Heart right ventricle (tissue), 16 donors: Measurements from ENCODE around the gene RAET1L. TPM values are rescaled to one million over a fixed set of nuclear protein-coding genes. Genes with fewer than 3 reads are reported as not detected.
"Not testable (repeated sequence)": the region's sequence is repeated elsewhere in the genome, so short reads cannot be mapped to it uniquely, and the experiment has no call there.

Experiments used
- ATAC-seq, 8 donors: fragments of 200-7000 bp; cut with Tn5 transposase; one replicate each; pipeline ENCODE4 v1.9.1; 2020; ENCODE audit warnings: mild to moderate bottlenecking in 8 of 8, moderate library complexity in 8 of 8, moderate number of reproducible peaks in 1 of 8
- DNase-seq, 2 donors: peaks; one replicate each; pipeline ENCODE4 v3.0.0-alpha.2; 2020
- H3K27ac ChIP-seq, 10 donors: fragments of 200-600 bp; sonication (generic) in 2 of 10; one replicate each; pipeline versions ENCODE4 v1.5.0 to v1.8.0; 2020 to 2022; ENCODE audit warnings: mild to moderate bottlenecking in 3 of 10
- H3K27me3 ChIP-seq, 7 donors: fragments of 200-600 bp; one replicate each; pipeline ENCODE4 v1.8.0; 2021 to 2022; ENCODE audit warnings: mild to moderate bottlenecking in 2 of 7
- H3K36me3 ChIP-seq, 9 donors: fragments of 200-600 bp; sonication (generic) in 1 of 9; one replicate each; pipeline versions ENCODE4 v1.5.0 to v1.8.0; 2020 to 2022; ENCODE audit warnings: mild to moderate bottlenecking in 2 of 9
- H3K4me1 ChIP-seq, 9 donors: fragments of 200-600 bp; sonication (generic) in 1 of 9; one replicate each; pipeline versions ENCODE4 v1.5.0 to v1.8.0; 2020 to 2022; ENCODE audit warnings: mild to moderate bottlenecking in 4 of 9
- H3K4me3 ChIP-seq, 10 donors: fragments of 200-600 bp; sonication (generic) in 2 of 10; one replicate each; pipeline versions ENCODE4 v1.5.0 to v1.8.0; 2020 to 2022; ENCODE audit warnings: mild to moderate bottlenecking in 7 of 10, moderate library complexity in 2 of 10
- H3K9me3 ChIP-seq, 11 donors: fragments of 200-600 bp in 10 of 11; sonication (generic) in 2 of 11; one replicate each; pipeline versions ENCODE4 v1.5.0 to v1.8.0; 2013 to 2022; ENCODE audit warnings: mild to moderate bottlenecking in 2 of 11, control low read depth in 1 of 11, moderate library complexity in 1 of 11
- WGBS, 2 donors: extraction: QIAGEN DNeasy Blood & Tissue Kit; methylation state at CpG; one replicate each; pipeline ENCODE4 v1.1.7; 2013; ENCODE audit warnings: inconsistent platforms in 1 of 2; 5-methylcytosine and 5-hydroxymethylcytosine counted together
- intact Hi-C, 10 donors: fragments of 100-400 bp; cut with DNase I; formaldehyde crosslinking; loops; one replicate each; pipeline versions ENCODE4 v1.11.1 to v1.14.2; 2022
- polyA plus RNA-seq, 2 donors: library from polyadenylated mRNA; stranded (reverse); fragments of 200-250 nt; gene quantifications; one replicate each; pipeline ENCODE4 v1.2.3, GENCODE V29; 2013
- total RNA-seq, 10 donors: library from RNA; stranded (reverse); fragmentation: NEBNext Ultra II Directional in 3 of 10; extraction: Animal tissue kit (Norgen Biotek cat#: 25700) in 3 of 10; gene quantifications; one replicate each; pipeline versions ENCODE4 v1.2.1 to v1.2.4, GENCODE V29; 2021 to 2023
- TF ChIP-seq, protein P1 (sequence below), 9 donors: fragments of 200-600 bp; sonication (generic) in 2 of 9; IDR thresholded peaks; one replicate each; pipeline versions ENCODE4 v1.5.0 to v1.8.0; 2021 to 2022; ENCODE audit warnings: antibody characterized with exemption in 9 of 9, mild to moderate bottlenecking in 5 of 9, moderate library complexity in 1 of 9
- donor health status: Arrhythmogenic right ventricular cardiomyopathy.
- donor health status: ischemic (EF 13 %, LVEDD 7.1; RV severe dilation, severe dysfunction).
- donor health status: healthy with polysubstance abuse.
- donor health status: DM: no; HTN: yes; CAD: no.
- donor health status: DM: no; HTN: no; CAD: no.
- donor health status: ischemic (EF 25% LVEDD 6.9; RV normal size, moderate dysfunction).
- donor health status: ischemic (EF 25% LVEDD 5.7; RV mildly dilated, moderate dysfunction).
- donor health status: healthy.
- donor health status: DM: yes; HTN: yes; CAD: no.
- donor health status: Ischemic cardiomyopathy.
- donor health status: ischemic (EF 35%, LVEDD 5.7; RV mildly dilated, moderate dysfunction).
- donor health status: nonischemic (EF 11% LVEDD 7.7; RV severe dilation, severe dysfunction).
- donor health status: DM: yes; HTN: yes; CAD: no.
- donor health status: PGD.
- donor health status: ischemic (EF 29% LVEDD 5.4; RV normal size, mild dysfunction).
- donor health status: nonischemic (EF 23%, LVEDD 6.1; RV moderate dilation, normal function).

RAET1L gene
- total and polyA plus RNA-seq, 12 donors: 0.03 TPM; not detected in 11

DNA sequence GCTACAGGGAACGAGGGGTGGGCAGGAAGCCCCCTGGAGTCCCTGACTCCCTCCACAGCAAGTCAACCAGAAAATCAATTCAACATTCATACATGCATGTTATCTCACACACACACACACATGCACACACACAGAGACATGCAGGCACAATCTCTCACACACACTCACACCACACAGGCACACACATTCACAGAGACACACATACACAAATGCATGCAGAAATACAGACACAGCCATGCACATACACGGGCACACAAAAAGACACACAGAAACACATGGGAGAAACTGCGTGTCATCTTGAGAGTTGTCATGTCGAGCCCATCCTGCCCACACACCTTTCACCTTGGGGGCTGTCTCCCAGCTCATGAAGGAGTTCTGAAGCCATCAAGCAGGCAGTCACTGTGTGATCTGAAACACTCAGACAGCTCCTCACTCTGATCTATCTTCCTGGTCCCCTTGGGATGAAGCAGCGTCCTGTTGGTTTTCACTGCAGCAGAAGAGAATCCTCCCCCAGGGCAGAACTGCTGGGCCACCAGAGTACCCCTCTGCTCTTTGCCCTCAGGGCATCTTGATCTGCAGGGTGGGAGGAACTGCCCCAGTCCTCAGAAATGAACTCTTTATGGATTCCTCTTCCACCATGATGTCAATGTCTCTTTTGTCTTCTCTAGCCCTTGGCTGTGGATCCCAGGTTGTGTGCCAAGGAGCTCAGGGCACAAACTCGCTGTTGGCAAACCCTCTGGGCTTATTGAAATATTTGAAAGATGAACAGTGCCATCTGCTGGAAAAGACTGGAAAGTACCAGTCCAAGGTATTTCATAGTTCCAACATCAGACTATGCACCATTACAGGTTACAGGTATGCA is 8.8 kb downstream of the RAET1L start:
- intact Hi-C loops: loop anchor here in 9 of 10 donors (1.0 to 10.0 kb wide), 6 partner anchors 82 to 184 kb away; no protein-coding TSS in a partner anchor
- ATAC-seq: peak in 7 of 8 donors; percentile 71 to 85 (median 83)
- 22 to 24% methylated on average over 6 of the region's 6 CpGs for WGBS, 2 donors
- Histone ChIP-seq H3K4me3 (no peak overlapping the region), H3K9me3 (no peaks in the 10 kb centered on the region), H3K36me3 (no peaks in the 10 kb centered on the region), H3K27me3 (peaks cover 16 to 82% (median 72%) of the 10 kb centered on the region in 7 donors), H3K4me1 (peaks cover 0 to 10% (median 0%) of the 10 kb centered on the region in 9 donors), H3K27ac (no peak overlapping the region)
- DNase-seq: peak in 1 of 2 donors; percentile 68
- TF ChIP-seq, protein P1, sequence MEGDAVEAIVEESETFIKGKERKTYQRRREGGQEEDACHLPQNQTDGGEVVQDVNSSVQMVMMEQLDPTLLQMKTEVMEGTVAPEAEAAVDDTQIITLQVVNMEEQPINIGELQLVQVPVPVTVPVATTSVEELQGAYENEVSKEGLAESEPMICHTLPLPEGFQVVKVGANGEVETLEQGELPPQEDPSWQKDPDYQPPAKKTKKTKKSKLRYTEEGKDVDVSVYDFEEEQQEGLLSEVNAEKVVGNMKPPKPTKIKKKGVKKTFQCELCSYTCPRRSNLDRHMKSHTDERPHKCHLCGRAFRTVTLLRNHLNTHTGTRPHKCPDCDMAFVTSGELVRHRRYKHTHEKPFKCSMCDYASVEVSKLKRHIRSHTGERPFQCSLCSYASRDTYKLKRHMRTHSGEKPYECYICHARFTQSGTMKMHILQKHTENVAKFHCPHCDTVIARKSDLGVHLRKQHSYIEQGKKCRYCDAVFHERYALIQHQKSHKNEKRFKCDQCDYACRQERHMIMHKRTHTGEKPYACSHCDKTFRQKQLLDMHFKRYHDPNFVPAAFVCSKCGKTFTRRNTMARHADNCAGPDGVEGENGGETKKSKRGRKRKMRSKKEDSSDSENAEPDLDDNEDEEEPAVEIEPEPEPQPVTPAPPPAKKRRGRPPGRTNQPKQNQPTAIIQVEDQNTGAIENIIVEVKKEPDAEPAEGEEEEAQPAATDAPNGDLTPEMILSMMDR (IDR thresholded peaks at IDR 0.05): peak; percentile 52 to 81 (median 72)

DNA sequence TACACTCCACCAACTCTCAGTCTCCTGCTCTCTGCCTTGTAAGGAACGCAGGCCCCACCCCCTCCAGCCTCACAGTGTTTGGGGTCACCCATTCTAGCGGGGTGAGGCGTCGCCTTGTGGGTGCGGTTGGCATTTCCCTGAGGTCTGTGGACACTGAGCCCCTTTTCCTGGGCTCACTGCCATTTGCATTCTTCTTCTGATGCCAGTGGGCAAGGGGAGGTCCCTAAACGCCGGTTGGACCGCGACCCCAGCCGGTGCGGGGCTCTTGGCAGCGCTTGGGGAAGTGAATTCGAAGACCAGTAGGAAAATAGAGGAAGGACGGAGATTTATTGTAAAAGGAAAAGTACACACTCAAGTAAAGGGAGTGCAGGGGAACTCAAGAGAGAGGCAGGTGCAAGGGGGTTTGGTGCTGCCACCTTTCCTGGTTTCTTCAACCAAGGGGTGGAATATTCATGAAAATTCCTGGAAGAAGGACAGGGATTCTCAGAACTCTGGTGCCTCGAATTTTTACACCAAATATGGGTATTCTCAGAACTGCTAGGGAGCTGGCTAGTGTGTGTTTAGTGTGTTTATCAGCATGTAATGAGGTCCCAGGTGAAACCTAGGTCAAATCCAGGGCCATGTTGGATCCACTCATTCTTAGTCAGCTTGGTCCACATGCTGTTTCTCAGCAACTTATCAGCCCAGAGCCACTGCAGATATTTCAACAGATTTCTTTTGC is 9.9 kb downstream of the RAET1L start:
- not testable (repeated sequence) for H3K27ac ChIP-seq, H3K9me3 ChIP-seq, H3K36me3 ChIP-seq, DNase-seq, H3K4me3 ChIP-seq
- ATAC-seq: peak in 3 of 8 donors; percentile 19 to 56 (median 45)
- 3 to 5% methylated on average over 15 of the region's 15 CpGs for WGBS, 2 donors
- intact Hi-C loops: loop anchor here in 9 of 10 donors (1.0 to 10.0 kb wide), 6 partner anchors 81 to 183 kb away; no protein-coding TSS in a partner anchor
- H3K27me3 ChIP-seq: peaks cover 16 to 89% (median 79%) of the 10 kb centered on the region in 7 donors
- H3K4me1 ChIP-seq: peaks cover 0 to 10% (median 0%) of the 10 kb centered on the region in 9 donors

DNA sequence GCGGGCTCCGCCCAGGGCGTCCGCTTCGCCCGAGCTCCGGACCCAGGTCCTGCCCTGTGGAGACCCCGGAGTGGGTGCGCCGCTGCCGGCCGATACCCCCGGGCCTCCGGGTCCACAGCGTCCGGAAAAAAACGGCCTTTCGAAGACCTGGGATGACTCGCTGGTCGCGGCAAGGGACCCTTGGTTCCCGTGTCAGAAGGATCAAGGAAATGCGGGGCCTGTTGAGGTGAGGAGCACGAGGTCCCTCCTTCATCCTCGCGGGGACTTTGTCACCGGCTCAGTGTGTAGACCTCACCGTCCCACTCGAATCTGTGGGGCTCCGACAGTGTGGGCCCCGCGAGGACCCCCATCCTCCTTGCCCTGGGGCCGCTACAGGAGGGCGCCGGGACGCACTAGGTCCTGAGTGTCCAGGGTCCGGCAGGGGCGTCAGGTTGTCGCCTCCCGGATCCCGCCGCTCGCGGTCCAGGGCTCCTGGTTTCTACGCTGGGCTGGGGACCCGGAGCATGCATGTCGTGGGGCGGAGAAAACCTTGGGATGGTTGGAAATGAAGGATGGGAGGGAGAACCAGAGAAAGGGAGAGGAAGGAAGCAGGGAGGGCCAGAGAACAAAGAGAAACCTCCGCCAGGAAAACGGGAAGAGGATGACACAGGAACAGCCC is 10.6 kb downstream of the RAET1L start:
- peak in 1 of 8 donors; percentile 42 for ATAC-seq
- not testable (repeated sequence) for H3K36me3 ChIP-seq, DNase-seq, H3K9me3 ChIP-seq, H3K4me3 ChIP-seq, H3K27ac ChIP-seq
- Histone ChIP-seq H3K27me3 (peaks cover 16 to 96% (median 80%) of the 10 kb centered on the region in 7 donors), H3K4me1 (peaks cover 0 to 10% (median 0%) of the 10 kb centered on the region in 9 donors)
- intact Hi-C loops: loop anchor here in 5 of 10 donors (5.0 to 10.0 kb wide), 3 partner anchors 177 to 182 kb away; no protein-coding TSS in a partner anchor
- WGBS, 2 donors: 4% methylated on average over 36 to 44 of the region's 50 CpGs

DNA sequence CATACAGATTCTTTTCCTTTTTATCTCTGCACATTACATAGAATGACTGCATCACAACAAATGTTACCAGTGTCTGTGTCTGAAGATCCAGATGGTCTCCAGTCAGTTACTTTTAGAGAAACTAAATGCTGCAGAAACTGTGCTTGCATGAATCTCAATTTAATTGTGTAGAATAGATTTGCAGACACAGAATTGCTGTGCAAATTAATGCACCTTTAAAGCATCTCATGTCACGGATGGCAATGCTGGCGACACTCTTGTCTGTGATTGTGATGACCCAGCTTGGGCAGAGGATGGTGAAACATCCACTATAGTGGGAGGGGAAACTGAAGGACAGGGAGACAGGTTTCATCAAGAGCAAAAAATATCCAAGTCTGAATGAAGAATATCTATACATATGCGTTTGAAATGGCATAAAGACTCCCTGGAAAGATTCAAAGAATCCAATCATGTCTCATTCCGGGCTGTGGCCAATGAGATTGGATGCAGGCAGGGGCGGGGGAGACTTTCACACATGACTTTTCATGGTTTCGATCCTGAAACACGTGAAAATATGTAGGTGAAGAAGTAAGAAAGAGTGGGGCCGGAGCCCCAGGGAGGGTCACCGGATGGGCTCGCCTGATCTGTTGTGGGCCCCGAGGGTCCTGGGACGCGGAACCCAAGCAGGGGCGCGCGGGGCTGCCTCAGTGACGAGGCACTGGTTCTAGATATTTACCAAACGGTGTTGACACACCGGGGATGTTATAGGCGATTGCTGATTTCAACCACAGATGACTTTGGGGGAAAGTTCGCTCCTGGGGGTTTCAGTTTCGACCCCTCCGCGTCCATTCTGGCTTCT is 11.3 kb downstream of the RAET1L start:
- H3K4me3 ChIP-seq, H3K27ac ChIP-seq, H3K36me3 ChIP-seq, DNase-seq, ATAC-seq, H3K9me3 ChIP-seq: not testable (repeated sequence)
- intact Hi-C loops: loop anchor here in 3 of 10 donors (10.0 kb wide), 1 partner anchor 179 kb away; no protein-coding TSS in a partner anchor
- Histone ChIP-seq H3K4me1 (peaks cover 0 to 10% (median 0%) of the 10 kb centered on the region in 9 donors), H3K27me3 (peaks cover 23 to 99% (median 82%) of the 10 kb centered on the region in 7 donors)
- 9 to 17% methylated on average over 11 of the region's 24 CpGs for WGBS, 2 donors

DNA sequence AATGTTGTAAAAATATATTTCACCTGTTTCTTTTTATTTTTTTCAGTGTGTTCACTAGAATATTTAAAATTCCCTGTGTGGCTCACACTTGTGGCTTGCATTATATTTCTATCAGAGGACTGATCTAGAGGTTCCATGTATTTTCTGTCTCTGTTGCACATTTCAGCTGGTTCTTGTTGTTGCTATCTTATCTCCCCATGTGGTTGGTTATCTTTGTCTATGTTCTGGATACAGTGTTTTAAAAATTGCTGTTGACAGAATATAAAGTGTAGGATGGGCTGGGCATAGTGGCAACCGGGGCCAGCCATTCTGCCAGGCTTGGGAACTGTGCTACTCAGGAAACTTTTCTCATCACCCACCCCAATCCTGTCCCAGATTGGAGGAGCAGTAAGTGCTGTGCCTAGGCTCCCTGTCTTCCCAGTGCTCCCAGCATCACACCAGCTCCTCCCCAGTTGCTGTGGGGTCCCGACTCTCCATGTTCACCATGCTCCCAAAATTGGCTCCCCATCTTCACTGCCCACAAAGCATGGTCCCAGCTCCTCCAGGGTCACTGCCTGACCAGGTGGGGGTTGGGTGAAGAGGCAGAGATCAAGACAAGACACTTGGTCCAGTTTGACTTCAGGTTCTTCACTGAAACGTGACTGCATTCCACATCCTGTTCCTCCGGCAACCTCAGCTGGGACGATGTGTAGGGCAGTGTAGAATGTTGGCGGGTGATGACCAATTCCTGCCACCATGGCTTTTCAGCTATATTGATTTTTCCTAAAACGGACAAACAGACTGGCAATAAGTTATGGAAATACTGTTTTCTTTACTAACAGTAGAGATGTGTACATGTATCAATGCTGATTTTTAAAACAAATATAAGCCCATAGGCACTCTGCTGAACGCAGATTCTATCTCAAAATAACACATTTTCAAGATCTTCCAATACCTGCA is 12.2 kb downstream of the RAET1L start:
- H3K9me3 ChIP-seq, ATAC-seq, H3K27ac ChIP-seq, H3K36me3 ChIP-seq, DNase-seq, H3K4me3 ChIP-seq: not testable (repeated sequence)
- intact Hi-C loops: loop anchor here in 3 of 10 donors (10.0 kb wide), 1 partner anchor 178 kb away; no protein-coding TSS in a partner anchor
- peaks cover 24 to 97% (median 82%) of the 10 kb centered on the region in 7 donors for H3K27me3 ChIP-seq
- peaks cover 0 to 10% (median 0%) of the 10 kb centered on the region in 9 donors for H3K4me1 ChIP-seq
- 36 to 38% methylated on average over 8 of the region's 8 CpGs for WGBS, 2 donors
